ENCODE measurements around the gene C2CD4D.
"Not testable (repeated sequence)": the region's sequence is repeated elsewhere in the genome, so short reads cannot be mapped to it uniquely, and the experiment has no call there.

Gene C2CD4D

DNA sequence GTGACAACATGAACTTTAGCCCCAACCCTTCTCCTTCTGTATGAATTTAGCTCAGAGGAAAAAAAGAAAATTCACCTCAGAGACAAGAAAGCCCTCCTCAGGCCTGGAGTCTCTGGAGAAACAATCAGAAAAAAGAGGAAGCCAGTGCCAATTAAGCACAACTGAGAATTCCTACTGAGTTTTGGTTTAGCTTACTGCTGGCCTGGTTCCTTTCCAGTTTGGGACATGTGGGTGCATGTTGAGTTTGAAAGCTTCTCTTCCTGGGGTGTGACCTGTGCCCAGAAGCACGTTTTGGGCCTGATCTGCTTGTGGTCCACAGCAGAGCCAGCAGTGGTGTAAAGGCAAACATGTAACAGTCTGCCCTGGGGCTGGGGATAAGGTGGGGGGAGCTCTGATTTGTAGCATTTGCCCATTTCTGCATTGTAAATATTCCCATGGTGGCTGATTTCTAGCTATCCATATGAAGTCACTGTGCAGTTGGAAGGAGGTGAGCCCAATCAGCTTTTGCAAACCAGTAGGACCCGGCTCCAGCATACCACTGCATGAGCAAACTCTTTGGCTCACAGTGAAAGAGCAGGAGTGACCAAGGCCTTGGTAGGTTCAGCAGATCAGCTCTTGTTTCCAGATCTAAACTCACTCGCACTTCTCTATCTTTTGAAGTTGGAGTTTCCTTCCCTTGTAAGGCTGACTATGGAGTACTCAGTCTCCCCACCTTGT, 18.6 kb upstream of the C2CD4D start:
- no peak for DNase-seq

DNA sequence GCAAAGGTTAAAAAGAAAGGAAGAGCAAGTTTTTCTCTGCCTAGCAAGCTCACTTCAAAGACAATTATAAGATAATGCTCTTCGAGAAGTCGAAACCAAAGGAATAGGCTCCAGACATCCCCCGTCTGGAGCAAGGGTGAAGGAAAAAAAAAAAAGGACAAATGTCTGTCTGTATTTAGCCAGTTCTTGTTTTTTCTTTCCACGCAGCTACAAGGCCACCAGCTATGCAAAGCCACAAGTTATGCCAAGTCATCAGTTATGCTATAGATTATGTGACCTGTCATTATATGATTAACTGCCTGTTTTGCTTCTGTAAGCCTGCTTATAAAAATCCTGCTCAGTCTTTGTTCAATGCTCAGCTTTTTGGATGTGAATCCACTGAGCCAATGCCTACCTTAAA, 16.3 kb upstream of the C2CD4D start:
- DNase-seq, result no peak

DNA sequence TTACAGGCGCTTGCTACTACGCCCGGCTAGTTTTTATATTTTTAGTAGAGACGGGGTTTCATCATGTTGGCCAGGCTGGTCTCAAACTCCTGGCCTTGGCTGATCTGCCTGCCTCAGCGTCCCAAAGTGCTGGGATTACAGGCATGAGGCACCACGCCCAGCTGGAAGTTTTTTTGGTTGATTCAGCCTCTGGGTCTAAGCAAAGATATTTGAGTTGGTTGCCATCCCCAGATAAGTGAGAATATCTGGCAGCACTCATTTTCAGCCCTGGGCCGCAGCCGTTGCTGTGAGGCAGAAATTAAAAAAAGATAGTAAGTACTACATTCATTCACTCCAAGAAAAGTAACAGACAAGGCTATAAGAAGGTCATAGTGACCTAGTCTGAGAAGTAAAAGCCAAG, 15.9 kb upstream of the C2CD4D start:
- DNase-seq, result not testable (repeated sequence)

DNA sequence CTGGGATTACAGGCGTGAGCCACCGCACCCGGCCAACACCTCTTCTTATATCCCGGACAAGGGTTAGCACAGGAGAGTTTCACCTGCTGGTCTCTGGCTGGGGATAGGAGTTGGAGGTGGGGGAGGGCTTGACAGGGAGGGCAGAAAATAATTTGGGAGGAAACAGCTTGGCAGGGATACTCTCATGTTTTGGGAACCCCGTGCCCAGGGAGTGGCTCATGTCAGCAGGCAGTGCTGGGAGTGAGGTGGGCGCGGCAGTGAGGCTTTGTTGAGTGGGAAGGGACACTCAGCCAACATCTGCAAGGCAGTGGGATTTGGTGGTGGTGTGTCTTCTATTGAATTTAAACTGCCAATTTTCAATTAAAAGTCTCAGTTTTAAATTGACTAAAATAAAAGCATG, 15.0 kb upstream of the C2CD4D start:
- DNase-seq, result no peak

DNA sequence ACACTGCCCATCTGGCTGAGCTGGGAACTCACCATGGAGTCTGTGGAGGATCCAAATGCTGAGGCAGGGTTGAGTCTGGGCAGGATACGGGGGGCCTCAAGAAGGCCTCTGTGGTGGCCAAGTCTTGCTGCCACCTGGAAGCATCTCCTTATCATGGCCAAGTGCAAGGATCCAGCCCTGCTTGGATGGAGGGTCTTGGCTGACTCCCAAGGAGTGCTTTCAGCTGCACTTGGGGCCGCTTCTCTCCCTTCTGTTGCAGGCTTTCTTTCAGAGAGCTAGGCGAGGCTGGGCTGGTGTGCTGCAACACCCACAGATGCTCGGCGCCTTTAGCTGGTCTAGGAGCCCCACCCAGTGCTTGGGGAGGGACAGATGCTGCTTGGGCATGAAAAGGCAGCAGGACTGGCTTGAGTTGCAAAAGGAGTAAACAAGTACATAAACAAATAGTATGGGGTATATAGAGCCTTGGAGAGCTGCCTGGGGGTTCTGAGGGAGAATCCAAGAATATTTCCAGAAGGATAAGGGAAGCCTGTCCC, 13.9 kb upstream of the C2CD4D start, which contains the start of gene THEM5:
TSS of gene THEM5 (minus strand) at position 302 of the 533 bp plus-strand sequence. CDS start at position 155, 147 bp downstream.
- DNase-seq, result no peak

DNA sequence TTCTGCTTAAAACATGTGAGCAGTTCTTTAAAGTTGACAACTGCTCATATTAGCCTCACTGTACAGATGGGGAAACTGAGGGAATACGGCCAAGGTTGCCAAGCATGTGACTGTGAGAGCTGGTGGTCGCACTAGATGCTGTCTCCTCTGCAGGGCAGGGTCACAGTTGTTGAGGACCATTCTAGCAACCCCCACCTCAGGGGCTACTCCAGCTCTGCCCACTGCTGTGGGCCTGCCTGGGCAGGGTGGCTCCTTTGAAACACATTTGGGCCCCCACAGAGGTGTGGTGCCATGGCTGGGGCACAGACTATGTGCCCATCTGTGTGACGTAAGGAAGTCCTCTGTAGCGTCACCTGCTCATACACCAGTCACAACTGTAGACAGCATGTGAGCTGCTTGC, 13.1 kb upstream of the C2CD4D start:
- DNase-seq, result no peak

DNA sequence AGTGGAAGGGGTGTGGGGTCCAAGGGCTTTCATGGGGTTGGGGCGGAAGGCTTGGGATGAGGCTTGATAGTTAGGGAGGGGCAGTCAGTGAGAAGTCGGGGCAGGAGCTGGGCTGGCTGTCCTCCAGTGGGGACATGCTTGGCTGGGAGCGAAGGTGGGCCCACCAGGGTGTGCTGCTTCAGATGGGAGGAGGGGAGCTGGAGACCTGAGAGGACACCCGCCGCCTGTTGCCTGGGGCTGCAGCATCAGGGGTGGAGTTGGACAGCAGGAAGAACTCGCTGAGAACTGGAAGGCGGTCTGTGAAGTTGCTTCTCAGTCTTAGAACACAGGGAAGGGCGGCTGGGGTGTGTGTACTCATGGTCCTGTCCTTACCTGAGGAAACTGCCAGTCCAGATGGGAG, 12.3 kb upstream of the C2CD4D start:
- DNase-seq, result no peak

DNA sequence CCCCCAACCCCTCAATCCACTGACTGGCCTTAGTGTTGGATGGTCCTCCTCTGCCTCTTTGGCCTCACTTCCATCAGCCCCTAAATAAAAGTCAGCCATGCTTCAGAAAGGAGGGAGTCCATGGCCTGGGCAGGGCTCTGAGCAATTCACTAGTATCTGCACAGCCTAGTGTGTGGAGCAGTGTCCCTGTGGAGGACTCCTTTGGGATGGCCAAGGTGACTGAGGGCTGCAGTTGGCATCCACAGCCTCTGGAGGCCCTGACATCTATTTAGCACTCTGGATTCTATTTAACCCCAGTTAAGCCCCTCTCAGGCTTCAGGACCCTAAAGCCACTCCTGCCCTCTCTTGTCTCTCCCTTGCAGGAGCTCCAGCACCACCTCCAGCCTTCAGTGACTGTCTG, 10.3 kb upstream of the C2CD4D start:
- no peak for DNase-seq

DNA sequence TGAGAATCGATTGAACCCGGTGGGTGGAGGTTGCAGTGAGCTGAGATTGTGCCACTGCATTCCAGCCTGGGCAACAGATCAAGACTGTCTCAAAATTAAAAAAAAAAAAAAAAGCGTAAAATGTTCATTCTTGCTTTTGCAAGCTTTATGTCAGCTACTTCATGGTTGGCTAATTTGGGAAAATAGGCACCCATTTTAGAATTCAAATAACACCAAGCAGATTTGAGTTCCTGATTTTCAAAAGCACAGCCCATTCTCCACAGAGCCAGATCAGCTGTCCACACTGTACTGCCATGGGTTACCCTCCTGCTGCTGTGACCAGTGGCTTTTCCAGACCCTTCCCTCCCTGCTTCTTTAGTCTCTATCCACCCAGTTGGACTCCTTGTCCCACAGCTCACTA, 9.5 kb upstream of the C2CD4D start:
- DNase-seq, result no peak

DNA sequence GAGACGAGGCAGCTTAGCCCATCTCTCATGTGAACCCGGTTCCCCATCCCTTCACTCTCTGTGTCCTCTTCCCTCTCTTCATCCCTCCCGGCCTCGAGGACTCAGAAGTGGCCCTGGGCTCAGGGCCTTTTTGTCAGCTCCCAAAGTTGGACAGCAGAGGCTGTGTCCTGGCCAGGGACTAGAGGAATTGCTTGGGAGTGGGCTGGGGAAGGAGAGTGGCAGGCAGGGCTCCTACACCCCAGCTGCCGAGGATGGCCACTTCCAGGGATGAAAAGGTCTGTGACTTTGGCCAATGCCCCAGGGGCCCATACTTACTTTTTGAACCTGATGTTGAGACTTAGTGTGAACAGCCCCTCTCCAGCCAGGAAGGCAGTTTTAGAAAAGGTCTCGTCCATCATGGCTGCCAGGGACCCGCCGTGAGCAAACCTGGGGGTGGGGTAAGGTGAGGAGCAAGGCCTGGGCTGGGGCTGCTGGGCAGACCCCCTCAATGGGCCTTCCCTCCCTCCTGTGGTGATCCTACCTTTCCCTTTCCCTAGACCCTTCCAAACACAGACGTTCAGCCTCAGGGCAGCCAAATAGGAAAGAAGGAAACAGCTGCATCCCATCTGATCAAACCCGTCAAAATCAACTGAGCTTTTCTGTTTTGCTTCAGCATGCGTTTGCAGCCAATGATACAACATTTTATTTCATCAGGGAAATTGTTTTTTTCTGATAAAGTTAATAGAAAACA, 8.4 kb upstream of the C2CD4D start:
- DNase-seq, result no peak

DNA sequence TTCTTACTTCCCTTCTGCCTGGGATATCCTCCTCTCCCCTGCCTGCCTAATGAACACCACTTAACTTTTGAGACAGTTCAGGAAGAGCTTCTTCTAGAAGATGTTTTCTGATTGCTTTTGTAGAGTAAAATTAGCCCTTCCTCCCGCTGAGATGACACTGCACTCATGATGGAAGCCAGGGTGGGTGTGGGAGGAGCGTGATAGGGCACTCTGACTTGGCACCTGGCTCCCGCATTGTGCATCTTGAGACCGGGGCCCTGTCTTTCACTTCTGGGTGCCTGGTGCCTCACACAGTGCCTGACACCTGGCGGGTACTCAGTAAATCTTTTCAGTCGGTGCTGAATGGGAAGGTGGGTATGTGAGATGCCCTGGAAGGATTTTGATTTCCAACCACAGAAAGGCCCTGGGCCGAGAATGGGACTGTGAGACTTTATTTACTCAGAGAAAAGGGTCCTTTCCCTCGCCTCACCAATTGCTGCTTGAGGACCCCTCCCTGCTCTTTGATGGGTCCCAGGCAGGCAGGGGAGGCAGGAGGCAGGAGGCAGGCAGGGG, 7.1 kb upstream of the C2CD4D start:
- no peak for DNase-seq

DNA sequence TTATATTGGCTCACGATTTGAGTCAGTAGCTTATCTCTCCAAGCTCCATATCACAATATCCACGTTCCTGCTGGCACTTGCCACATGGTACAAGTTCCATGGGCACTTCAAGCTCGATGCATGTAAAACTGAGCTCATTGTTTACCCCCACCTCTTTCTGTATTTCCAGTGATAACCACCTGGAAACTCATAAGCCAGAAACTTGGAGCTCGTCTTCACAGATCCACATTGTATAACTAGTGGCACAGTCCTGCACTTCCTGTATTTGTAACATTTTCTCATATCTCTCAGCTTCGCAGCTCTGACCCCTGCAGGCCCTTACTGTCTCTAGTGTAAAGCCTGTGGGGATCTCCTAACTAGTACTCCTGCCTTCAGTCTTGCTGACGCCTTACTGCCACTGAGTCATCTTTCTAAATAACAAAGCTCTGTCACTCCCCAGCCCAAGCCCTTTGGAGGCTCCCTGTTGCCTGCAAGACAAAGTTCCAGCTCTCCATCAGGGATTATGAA, 6.5 kb upstream of the C2CD4D start:
- DNase-seq, result no peak

DNA sequence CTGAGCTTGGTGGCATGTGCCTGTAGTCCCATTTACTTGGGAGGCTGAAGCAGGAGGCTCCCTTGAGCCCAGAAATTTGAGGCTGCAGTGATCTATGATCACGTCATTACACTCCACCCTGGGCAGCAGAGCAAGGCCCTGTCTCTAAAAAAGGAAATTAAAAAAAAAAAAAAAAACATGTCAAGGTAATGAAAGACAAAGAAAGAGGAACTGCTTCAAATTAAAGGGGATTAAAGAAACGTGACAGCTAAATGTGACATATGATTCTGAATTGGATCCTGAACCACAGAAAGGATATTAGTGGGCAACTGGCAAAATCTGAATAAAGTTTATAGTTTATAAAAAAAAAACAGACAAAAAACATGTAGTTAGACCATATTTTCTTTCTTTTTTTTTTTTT, 3.8 kb upstream of the C2CD4D start:
- DNase-seq, result no peak

DNA sequence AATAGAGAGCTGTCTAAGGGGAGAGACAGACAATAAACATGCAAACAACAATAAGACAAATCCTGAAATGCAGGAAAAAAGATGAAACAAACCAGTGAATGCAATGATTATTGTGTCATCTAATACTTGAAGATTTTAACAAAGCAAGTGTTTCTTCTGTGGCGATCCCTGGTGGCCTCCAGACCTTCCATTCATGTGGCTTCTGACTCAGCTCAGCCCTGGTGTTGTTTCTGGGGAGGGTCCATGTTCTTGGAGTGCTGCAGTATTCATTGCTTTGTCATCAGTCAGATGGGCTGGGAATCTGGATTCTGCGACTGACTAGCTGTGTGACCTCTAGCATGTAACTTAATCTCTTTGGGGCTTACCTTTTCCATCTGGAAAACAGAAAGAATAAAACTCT, 1.5 kb upstream of the C2CD4D start:
- no peak for DNase-seq

DNA sequence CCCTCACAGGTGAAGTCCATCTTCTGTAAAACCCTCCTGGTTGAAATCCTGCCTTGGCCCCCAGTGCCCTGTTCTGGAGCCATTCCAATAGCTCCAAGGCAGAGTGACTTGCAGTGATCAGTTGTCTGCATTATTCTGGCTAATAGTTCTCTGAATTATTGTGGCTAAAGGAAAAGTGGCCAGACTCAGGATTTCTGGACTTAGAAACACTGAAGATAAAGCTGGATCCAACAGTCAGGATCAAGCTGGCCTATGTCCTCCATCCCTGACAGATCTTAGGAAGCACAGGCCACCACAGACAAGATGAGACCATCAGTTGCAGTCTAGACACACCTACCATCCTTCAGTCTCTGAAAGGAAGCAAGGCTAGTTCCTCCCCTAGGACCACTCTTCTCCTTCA, 801 bp upstream of the C2CD4D start:
- peak; percentile 18 for DNase-seq

DNA sequence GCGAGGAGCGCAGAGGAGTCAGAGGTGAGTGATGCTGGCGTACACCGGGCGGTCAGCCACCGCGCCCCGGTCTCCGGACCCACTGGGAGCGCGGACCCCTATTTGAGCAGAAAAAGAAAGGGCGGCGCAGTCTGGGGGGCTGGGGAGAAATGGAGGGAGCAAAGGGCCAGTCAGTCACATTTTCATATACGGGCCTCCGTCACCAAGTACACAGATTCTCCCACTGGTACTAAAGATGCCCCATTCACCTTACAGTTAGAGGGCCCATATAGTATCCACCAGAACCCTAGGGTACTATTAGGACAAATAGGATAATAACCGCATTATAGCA, 573 bp downstream of the C2CD4D start:
- no peak for DNase-seq

DNA sequence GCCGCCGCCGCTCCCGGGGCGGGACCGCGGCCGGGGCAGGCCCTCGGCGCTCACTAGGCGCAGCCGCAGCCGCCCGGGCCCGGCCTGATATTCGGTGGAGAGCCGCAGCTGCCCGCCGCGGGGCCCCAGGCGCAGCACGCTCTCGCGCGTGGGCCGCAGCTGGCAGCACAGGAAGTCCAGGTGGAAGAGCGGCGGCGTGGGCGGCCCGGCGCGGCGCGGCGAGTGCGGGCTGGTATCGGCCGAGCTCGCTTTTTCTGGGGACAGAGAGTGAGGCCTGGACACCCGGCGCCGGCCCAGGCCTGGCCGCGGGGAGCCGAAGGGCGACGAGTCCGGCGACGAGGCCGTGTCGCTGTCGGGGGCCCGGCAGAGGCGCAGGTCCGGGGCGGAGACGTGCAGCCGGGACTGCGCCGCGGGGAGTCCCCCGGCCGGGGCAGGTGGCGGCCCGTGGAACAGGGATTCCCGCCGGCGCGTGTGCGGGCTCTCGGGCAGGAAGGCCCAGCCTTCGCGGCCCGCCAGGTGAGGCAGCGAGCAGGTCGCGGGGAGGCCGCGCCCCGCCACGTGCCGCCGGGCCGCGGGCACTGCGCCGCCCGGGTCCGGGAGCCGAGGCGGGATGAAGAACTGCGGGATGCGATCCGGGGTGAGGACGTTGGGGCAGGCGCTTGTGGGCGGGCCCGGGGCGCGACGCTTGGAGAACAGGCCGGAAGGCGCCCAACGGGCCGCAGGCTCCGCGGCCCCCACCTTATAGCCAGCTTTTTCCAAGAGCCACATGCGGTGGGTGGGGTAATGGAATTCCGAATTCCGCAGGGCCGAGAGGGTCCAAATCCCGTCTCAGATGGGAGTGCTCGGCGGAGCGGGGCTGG, 1.2 kb downstream of the C2CD4D start:
- peak; percentile 62 for DNase-seq

DNA sequence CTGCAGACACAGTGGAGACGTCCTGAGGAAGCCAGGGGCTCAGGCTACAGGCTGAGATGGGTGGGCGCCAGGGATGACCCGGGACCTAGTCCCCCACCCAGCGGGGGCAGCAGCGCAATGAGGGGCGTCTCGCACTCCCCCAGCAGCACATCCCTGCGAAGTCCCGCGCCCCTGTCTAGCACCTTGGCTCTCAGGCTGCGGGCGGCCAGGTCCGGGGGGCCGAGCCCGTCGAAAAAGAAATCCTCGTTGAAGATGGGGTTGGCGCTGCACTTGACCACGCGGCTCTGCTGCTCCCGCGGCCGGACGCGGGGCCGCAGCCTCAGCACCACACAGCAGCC, 1.8 kb downstream of the C2CD4D start:
- peak; percentile 47 for DNase-seq

DNA sequence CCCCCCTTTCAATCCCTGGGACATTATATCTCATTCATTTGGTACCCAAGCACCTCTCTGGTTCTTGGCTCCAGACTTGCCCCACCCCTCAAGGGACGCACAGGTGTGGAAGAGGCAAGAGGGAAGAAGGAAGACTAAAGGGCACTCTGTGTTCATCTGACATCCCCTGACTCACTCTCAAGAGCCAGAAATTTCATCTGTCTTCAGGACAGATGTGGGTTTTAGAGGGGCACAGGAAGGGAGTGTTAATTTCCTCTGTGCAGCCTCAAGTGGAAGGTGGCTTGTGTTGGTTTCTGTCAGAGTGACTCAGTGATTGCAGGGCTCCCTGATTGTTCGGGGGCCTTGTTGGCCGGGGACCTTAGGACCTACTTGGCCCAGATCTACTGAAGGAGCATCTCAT, 2.4 kb downstream of the C2CD4D start:
- DNase-seq, result peak; percentile 30

DNA sequence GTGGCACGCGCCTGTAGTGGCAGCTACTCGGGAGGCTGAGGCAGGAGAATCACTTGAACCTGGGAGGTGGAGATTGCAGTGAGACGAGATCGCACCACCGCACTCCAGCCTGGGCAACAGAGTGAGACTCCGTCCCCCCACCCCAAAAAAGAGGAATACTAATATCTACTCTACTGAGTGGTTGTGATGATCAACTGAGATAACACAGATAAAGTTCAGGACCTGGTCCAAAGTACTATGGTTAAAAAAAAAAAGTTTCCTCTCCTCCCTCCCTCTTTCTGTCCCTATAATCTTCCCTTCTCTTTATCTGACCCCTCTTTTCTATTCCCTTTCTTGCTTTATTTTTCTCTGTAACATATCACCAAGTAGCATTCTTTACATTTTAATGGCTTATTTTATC, 4.0 kb downstream of the C2CD4D start:
- no peak for DNase-seq

DNA sequence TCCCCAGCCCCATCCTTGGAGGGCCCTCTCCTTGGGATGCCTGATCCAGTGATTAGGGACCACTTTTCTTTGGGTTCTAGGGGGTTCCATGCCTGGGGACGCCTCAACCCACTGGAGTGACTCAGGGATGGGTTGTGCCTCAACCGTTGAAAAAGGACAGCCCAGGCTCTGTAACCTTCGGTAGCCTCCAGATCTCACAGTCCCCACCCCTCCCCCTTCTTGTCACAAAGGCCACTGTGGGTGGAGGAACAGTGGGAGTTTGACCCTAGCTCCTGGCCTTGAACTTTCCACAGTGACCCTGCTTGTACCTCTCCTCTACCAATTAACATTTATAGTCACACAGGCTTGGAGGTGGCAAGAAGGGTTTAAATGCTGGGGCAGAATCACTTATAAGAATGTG, 5.4 kb downstream of the C2CD4D start:
- DNase-seq, result no peak

DNA sequence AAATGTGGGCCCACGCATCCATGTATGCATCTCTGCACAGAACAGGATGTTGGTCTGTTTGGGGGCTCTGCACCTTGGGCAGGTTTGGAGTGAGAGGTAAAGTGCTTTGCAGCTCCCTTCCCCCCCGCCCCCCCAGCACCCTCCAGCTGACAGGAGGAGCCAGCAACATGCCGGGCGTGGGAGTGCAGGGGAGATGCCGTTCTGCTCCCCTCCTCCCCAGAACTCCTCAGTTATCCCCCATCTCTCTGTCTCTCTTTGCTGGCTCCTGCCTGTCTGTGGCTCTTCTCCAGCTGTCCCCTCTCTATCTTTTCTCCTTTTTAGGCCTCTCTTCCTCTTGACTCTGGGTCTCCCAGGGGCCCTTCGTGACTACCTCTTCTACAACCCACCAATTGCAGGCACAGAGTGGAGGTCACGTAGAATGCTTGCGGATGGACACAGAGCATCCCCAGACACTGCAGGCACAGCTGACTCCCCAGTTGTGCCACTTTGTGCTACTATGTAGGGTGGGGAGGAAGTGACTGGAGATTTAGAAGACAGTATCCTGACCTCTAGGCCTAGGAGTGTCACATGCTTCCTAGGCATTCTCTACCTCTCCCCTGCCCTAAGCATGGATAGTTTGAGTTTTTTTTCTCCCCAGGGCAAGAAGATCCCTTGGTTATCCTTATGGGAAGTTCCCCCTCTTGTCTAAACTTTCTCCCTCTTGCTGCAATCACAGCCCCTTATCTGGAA, 6.3 kb downstream of the C2CD4D start:
- no peak for DNase-seq

Measured in retina (tissue), 1 donor.